Measurements from ENCODE around the gene CHFR. TPM values are rescaled to one million over a fixed set of nuclear protein-coding genes. Genes with fewer than 3 reads are reported as not detected.

Gene CHFR
- total RNA-seq, 2 experiments from 2014 or later, result 38.2 to 55.9 TPM

DNA sequence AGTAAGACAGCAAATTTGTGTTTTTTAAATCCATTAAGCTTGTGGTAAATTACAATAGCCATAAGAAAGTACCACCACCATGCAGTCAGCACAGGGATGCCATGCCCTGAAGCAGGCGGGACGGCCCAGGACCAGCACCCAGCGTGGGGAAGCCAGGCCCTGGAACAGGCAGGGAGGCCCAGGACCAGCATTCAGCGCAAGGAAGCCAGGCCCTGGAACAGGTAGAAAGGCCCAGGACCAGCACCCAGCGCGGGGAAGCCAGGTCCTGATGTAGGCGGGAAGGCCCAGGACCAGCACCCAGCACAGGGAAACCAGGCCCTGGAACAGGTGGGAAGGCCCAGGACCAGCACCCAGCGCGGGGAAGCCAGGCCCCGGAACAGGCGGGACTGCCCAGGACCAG lies 13.2 kb downstream of the CHFR start:
- peaks cover 72% of the 10 kb centered on the region for H3K36me3 ChIP-seq (ENCODE audit: insufficient read depth, low read length)
- no TSS peak for BruUV-seq (replicated peaks)

DNA sequence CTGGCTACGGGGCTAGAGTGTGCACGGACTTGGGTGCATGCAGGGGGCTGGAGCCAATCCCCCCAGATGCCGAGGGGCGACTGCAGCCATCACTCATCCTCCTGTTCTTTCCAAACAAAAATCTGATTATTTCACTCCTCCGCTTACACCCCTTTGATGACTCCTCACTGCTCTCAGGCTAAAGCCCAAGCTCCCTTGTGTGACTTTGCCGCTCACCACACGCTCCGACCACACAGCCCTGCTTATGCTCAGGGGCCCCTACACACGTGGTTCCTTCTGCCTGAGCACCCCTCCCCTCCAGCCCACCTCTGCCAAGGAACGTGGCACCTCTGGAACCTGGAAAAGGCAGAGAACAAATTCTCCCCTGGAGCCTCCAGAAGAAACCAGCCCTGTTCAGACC lies 13.7 kb downstream of the CHFR start:
- H3K4me2 ChIP-seq (ENCODE audit: low read length), result no peak overlapping the region
- no TSS peak for BruUV-seq (replicated peaks)
- intact Hi-C loops (cut with micrococcal nuclease; ENCODE audit: unreplicated experiment), result no loop called here
- no peaks in the 10 kb centered on the region for H3K4me1 ChIP-seq (ENCODE audit: insufficient read depth, low read length, poor library complexity, severe bottlenecking)
- TF ChIP-seq EZH2phosphoT487 (IDR thresholded peaks at IDR 0.05; ENCODE audit: borderline replicate concordance, low read depth, low read length), result no peak
- TF ChIP-seq, protein P1, sequence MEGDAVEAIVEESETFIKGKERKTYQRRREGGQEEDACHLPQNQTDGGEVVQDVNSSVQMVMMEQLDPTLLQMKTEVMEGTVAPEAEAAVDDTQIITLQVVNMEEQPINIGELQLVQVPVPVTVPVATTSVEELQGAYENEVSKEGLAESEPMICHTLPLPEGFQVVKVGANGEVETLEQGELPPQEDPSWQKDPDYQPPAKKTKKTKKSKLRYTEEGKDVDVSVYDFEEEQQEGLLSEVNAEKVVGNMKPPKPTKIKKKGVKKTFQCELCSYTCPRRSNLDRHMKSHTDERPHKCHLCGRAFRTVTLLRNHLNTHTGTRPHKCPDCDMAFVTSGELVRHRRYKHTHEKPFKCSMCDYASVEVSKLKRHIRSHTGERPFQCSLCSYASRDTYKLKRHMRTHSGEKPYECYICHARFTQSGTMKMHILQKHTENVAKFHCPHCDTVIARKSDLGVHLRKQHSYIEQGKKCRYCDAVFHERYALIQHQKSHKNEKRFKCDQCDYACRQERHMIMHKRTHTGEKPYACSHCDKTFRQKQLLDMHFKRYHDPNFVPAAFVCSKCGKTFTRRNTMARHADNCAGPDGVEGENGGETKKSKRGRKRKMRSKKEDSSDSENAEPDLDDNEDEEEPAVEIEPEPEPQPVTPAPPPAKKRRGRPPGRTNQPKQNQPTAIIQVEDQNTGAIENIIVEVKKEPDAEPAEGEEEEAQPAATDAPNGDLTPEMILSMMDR (conservative IDR thresholded peaks at IDR 0.05; ENCODE audit: low read length), result no peak
- no peak for DNase-seq (ENCODE audit: low spot score)
- H3K9me2 ChIP-seq (ENCODE audit: insufficient read depth, low read length), result no peaks in the 10 kb centered on the region
- H3K79me2 ChIP-seq (ENCODE audit: insufficient read depth, low read depth, low read length), result no peaks in the 10 kb centered on the region
- no peaks in the 10 kb centered on the region for H3K9me3 ChIP-seq (ENCODE audit: low read length)
- H2AFZ ChIP-seq (ENCODE audit: low read length), result no peak overlapping the region
- no peaks in the 10 kb centered on the region for H4K20me1 ChIP-seq (ENCODE audit: insufficient read depth, low read length)
- ChIA-PET POLR2A (no interaction called here), CTCF (ENCODE audit: unreplicated experiment) (no interaction called here)
- no peak overlapping the region for H3K27ac ChIP-seq (ENCODE audit: low read depth, low read length, poor library complexity, severe bottlenecking)
- peaks cover 73% of the 10 kb centered on the region for H3K36me3 ChIP-seq (ENCODE audit: insufficient read depth, low read length)
- H3K4me3 ChIP-seq (ENCODE audit: low read depth, low read length, poor library complexity, severe bottlenecking), result no peak overlapping the region

More for the DNA sequence above, 13.2 kb downstream of the CHFR start:
- H2AFZ ChIP-seq (ENCODE audit: low read length), result no peak overlapping the region
- TF ChIP-seq, protein P1 (conservative IDR thresholded peaks at IDR 0.05; ENCODE audit: low read length), result no peak
- ChIA-PET CTCF (ENCODE audit: unreplicated experiment) (no interaction called here), POLR2A (no interaction called here)
- DNase-seq (ENCODE audit: low spot score), result no peak
- H3K79me2 ChIP-seq (ENCODE audit: insufficient read depth, low read depth, low read length), result no peaks in the 10 kb centered on the region
- intact Hi-C loops (cut with micrococcal nuclease; ENCODE audit: unreplicated experiment), result no loop called here
- H3K9me3 ChIP-seq (ENCODE audit: low read length), result no peaks in the 10 kb centered on the region
- H3K4me2 ChIP-seq (ENCODE audit: low read length), result no peak overlapping the region
- no peaks in the 10 kb centered on the region for H4K20me1 ChIP-seq (ENCODE audit: insufficient read depth, low read length)
- no peak overlapping the region for H3K27ac ChIP-seq (ENCODE audit: low read depth, low read length, poor library complexity, severe bottlenecking)
- no peak overlapping the region for H3K4me3 ChIP-seq (ENCODE audit: low read depth, low read length, poor library complexity, severe bottlenecking)
- H3K4me1 ChIP-seq (ENCODE audit: insufficient read depth, low read length, poor library complexity, severe bottlenecking), result no peaks in the 10 kb centered on the region
- H3K9me2 ChIP-seq (ENCODE audit: insufficient read depth, low read length), result no peaks in the 10 kb centered on the region

DNA sequence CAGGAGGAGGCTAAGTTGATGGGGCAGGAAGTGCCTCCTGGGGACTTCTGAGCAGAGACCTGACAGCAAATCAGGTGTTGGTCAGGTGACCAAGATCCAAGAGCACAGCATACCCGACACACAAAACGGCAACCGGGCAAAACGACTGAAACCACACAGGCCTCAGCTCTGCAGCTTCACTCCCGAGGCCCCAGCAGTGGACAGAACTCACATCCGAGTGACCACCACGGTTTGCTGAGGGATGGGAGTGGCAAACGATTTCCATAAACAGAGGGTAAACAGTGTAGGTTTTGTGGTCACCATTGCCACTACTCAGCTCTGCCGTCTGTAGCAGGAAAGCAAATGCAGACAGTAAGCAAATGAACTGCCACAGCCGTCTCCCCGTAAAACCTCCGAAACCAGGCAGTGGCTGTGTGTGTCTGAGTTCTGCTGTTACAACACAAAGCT lies 14.4 kb downstream of the CHFR start:
- H3K36me3 ChIP-seq (ENCODE audit: insufficient read depth, low read length), result peaks cover 71% of the 10 kb centered on the region
- no peaks in the 10 kb centered on the region for H4K20me1 ChIP-seq (ENCODE audit: insufficient read depth, low read length)
- H3K79me2 ChIP-seq (ENCODE audit: insufficient read depth, low read depth, low read length), result no peaks in the 10 kb centered on the region
- no peak for TF ChIP-seq EZH2phosphoT487 (IDR thresholded peaks at IDR 0.05; ENCODE audit: borderline replicate concordance, low read depth, low read length)
- TF ChIP-seq, protein P1 (conservative IDR thresholded peaks at IDR 0.05; ENCODE audit: low read length), result no peak
- no peaks in the 10 kb centered on the region for H3K4me1 ChIP-seq (ENCODE audit: insufficient read depth, low read length, poor library complexity, severe bottlenecking)
- BruUV-seq (replicated peaks), result no TSS peak
- POLR2A ChIA-PET, result no interaction called here
- no peak overlapping the region for H3K4me3 ChIP-seq (ENCODE audit: low read depth, low read length, poor library complexity, severe bottlenecking)
- no peak for DNase-seq (ENCODE audit: low spot score)
- no peaks in the 10 kb centered on the region for H3K9me3 ChIP-seq (ENCODE audit: low read length)
- CTCF ChIA-PET (ENCODE audit: unreplicated experiment), result interaction anchor here (0.6 kb wide), 1 partner anchor 11 kb away, joined by 3 read pairs; no protein-coding TSS in a partner anchor
- H3K27ac ChIP-seq (ENCODE audit: low read depth, low read length, poor library complexity, severe bottlenecking), result no peak overlapping the region
- H3K4me2 ChIP-seq (ENCODE audit: low read length), result no peak overlapping the region
- H3K9me2 ChIP-seq (ENCODE audit: insufficient read depth, low read length), result no peaks in the 10 kb centered on the region
- intact Hi-C loops (cut with micrococcal nuclease; ENCODE audit: unreplicated experiment), result no loop called here
- no peak overlapping the region for H2AFZ ChIP-seq (ENCODE audit: low read length)
